Stimulated activated naive CD8-positive, alpha-beta T cell treated with anti-CD3 and anti-CD28 coated beads, Interleukin-15, Interleukin-2, amounts not matched to agents 100 ng/mL and 50 ng/mL, for 24 hours (primary cell): ENCODE measurements around the gene PPP1R37.
"Not testable (repeated sequence)": the region's sequence is repeated elsewhere in the genome, so short reads cannot be mapped to it uniquely, and the experiment has no call there.

ENCODE experiments used
- H3K27ac Mint-ChIP-seq: one replicate; pipeline ENCODE4 v1.8.0; 2021; ENCODE audit warnings: mild to moderate bottlenecking, mixed read lengths
- H3K27me3 Mint-ChIP-seq: one replicate; pipeline ENCODE4 v1.8.0; 2021; ENCODE audit warnings: mixed read lengths
- H3K36me3 Mint-ChIP-seq: one replicate; pipeline ENCODE4 v1.8.0; 2021; ENCODE audit warnings: low read depth, mixed read lengths
- H3K4me1 Mint-ChIP-seq: one replicate; pipeline ENCODE4 v1.8.0; 2021; ENCODE audit warnings: low read depth, mixed read lengths
- H3K4me3 Mint-ChIP-seq: one replicate; pipeline ENCODE4 v1.8.0; 2021; ENCODE audit warnings: mild to moderate bottlenecking, mixed read lengths
- H3K9me3 Mint-ChIP-seq: one replicate; pipeline ENCODE4 v1.8.0; 2021; ENCODE audit warnings: mixed read lengths

The PPP1R37 gene

GRCh38 chr19:45112111-45112827 lies 19.3 kb downstream of the PPP1R37 start:
- Mint-ChIP-seq H3K27ac (no peak overlapping the region), H3K4me1 (peaks cover 61% of the 10 kb centered on the region), H3K9me3 (no peaks in the 10 kb centered on the region), H3K4me3 (no peak overlapping the region), H3K36me3 (no peaks in the 10 kb centered on the region), H3K27me3 (no peaks in the 10 kb centered on the region)

GRCh38 chr19:45113628-45114027 lies 20.6 kb downstream of the PPP1R37 start:
- no peaks in the 10 kb centered on the region for H3K9me3 Mint-ChIP-seq
- H3K27me3 Mint-ChIP-seq = no peaks in the 10 kb centered on the region
- no peaks in the 10 kb centered on the region for H3K36me3 Mint-ChIP-seq
- no peak overlapping the region for H3K4me3 Mint-ChIP-seq
- H3K4me1 Mint-ChIP-seq = peaks cover 69% of the 10 kb centered on the region
- no peak overlapping the region for H3K27ac Mint-ChIP-seq

- no peaks in the 10 kb centered on the region for H3K9me3 Mint-ChIP-seq
- no peaks in the 10 kb centered on the region for H3K27me3 Mint-ChIP-seq
- H3K4me3 Mint-ChIP-seq = no peak overlapping the region
- no peak overlapping the region for H3K27ac Mint-ChIP-seq
- peaks cover 74% of the 10 kb centered on the region for H3K4me1 Mint-ChIP-seq
- no peaks in the 10 kb centered on the region for H3K36me3 Mint-ChIP-seq
Observed at GRCh38 chr19:45114116-45114515, 21.1 kb downstream of the PPP1R37 start.

- Mint-ChIP-seq H3K9me3 (no peaks in the 10 kb centered on the region), H3K36me3 (no peaks in the 10 kb centered on the region), H3K4me3 (no peak overlapping the region), H3K4me1 (peaks cover 76% of the 10 kb centered on the region), H3K27ac (no peak overlapping the region), H3K27me3 (no peaks in the 10 kb centered on the region)
Observed at GRCh38 chr19:45115809-45116615, 23.0 kb downstream of the PPP1R37 start.

GRCh38 chr19:45117167-45117594 lies 24.2 kb downstream of the PPP1R37 start:
- Mint-ChIP-seq H3K4me1 (peaks cover 79% of the 10 kb centered on the region), H3K9me3 (no peaks in the 10 kb centered on the region), H3K27ac (peak overlapping the region; percentile 63), H3K36me3 (no peaks in the 10 kb centered on the region), H3K4me3 (peak overlapping the region; percentile 26), H3K27me3 (no peaks in the 10 kb centered on the region)

- Mint-ChIP-seq H3K9me3 (no peaks in the 10 kb centered on the region), H3K4me3 (no peak overlapping the region), H3K4me1 (peaks cover 80% of the 10 kb centered on the region), H3K27ac (no peak overlapping the region), H3K27me3 (no peaks in the 10 kb centered on the region), H3K36me3 (no peaks in the 10 kb centered on the region)
Observed at GRCh38 chr19:45117671-45118070, 24.7 kb downstream of the PPP1R37 start.

- peaks cover 80% of the 10 kb centered on the region for H3K4me1 Mint-ChIP-seq
- peak overlapping the region; percentile 10 for H3K4me3 Mint-ChIP-seq
- no peaks in the 10 kb centered on the region for H3K27me3 Mint-ChIP-seq
- H3K27ac Mint-ChIP-seq = no peak overlapping the region
- H3K36me3 Mint-ChIP-seq = no peaks in the 10 kb centered on the region
- H3K9me3 Mint-ChIP-seq = no peaks in the 10 kb centered on the region
Observed at GRCh38 chr19:45118106-45118505, 25.1 kb downstream of the PPP1R37 start.

GRCh38 chr19:45118591-45119355 lies 25.8 kb downstream of the PPP1R37 start:
- Mint-ChIP-seq H3K27ac (peak overlapping the region; percentile 16), H3K4me1 (peaks cover 76% of the 10 kb centered on the region), H3K4me3 (peak overlapping the region; percentile 30)
- not testable (repeated sequence) for H3K9me3 Mint-ChIP-seq, H3K27me3 Mint-ChIP-seq, H3K36me3 Mint-ChIP-seq

- Mint-ChIP-seq H3K9me3 (no peaks in the 10 kb centered on the region), H3K27me3 (no peaks in the 10 kb centered on the region), H3K27ac (no peak overlapping the region), H3K36me3 (no peaks in the 10 kb centered on the region), H3K4me1 (peaks cover 73% of the 10 kb centered on the region), H3K4me3 (no peak overlapping the region)
Observed at GRCh38 chr19:45119582-45119981, 26.6 kb downstream of the PPP1R37 start.

- Mint-ChIP-seq H3K36me3 (no peaks in the 10 kb centered on the region), H3K9me3 (no peaks in the 10 kb centered on the region), H3K4me3 (peak overlapping the region; percentile 8), H3K27ac (peak overlapping the region; percentile 79), H3K27me3 (no peaks in the 10 kb centered on the region), H3K4me1 (peaks cover 58% of the 10 kb centered on the region)
Observed at GRCh38 chr19:45121827-45122345, 28.9 kb downstream of the PPP1R37 start.

- H3K4me3 Mint-ChIP-seq = no peak overlapping the region
- peaks cover 50% of the 10 kb centered on the region for H3K4me1 Mint-ChIP-seq
- no peaks in the 10 kb centered on the region for H3K9me3 Mint-ChIP-seq
- H3K36me3 Mint-ChIP-seq = no peaks in the 10 kb centered on the region
- H3K27me3 Mint-ChIP-seq = no peaks in the 10 kb centered on the region
- no peak overlapping the region for H3K27ac Mint-ChIP-seq
Observed at GRCh38 chr19:45122832-45123231, 29.9 kb downstream of the PPP1R37 start.

- Mint-ChIP-seq H3K36me3 (no peaks in the 10 kb centered on the region), H3K4me3 (no peak overlapping the region), H3K27ac (no peak overlapping the region), H3K4me1 (peaks cover 44% of the 10 kb centered on the region), H3K27me3 (no peaks in the 10 kb centered on the region), H3K9me3 (no peaks in the 10 kb centered on the region)
Observed at GRCh38 chr19:45123440-45123850, 30.5 kb downstream of the PPP1R37 start.

- H3K27ac Mint-ChIP-seq = no peak overlapping the region
- no peaks in the 10 kb centered on the region for H3K36me3 Mint-ChIP-seq
- peaks cover 38% of the 10 kb centered on the region for H3K4me1 Mint-ChIP-seq
- no peaks in the 10 kb centered on the region for H3K27me3 Mint-ChIP-seq
- H3K4me3 Mint-ChIP-seq = no peak overlapping the region
- no peaks in the 10 kb centered on the region for H3K9me3 Mint-ChIP-seq
Observed at GRCh38 chr19:45124021-45124420, 31.0 kb downstream of the PPP1R37 start.

GRCh38 chr19:45125360-45125759 lies 32.4 kb downstream of the PPP1R37 start:
- H3K27ac Mint-ChIP-seq = no peak overlapping the region
- no peaks in the 10 kb centered on the region for H3K27me3 Mint-ChIP-seq
- H3K4me3 Mint-ChIP-seq = no peak overlapping the region
- H3K9me3 Mint-ChIP-seq = no peaks in the 10 kb centered on the region
- H3K4me1 Mint-ChIP-seq = peaks cover 28% of the 10 kb centered on the region
- no peaks in the 10 kb centered on the region for H3K36me3 Mint-ChIP-seq
